K562 (cell line): Measurements from ENCODE around the gene ADAP1. TPM values are rescaled to one million over a fixed set of nuclear protein-coding genes. Genes with fewer than 3 reads are reported as not detected.

Source experiments
- ATAC-seq: fragments of 200-7000 bp; cut with Tn5 transposase; 3 replicates; pipeline ENCODE4 v1.9.1; 2020; ENCODE audit warnings: moderate library complexity
- BruUV-seq: library from RNA; stranded (reverse); fragments of 400-500 nt; replicated peaks from 2 replicates; lab custom pipeline; 2021; lab: Mats Ljungman, UMichigan
- CTCF ChIA-PET: fragments of 300-600 bp; formaldehyde crosslinking; extraction: SDS; loops from one replicate; lab custom pipeline; 2021; ENCODE audit warnings: low intra/inter-chr PET ratio; lab: Yijun Ruan, JAX
- POLR2A ChIA-PET: fragments of 300-600, 350-650 bp; sonication (Branson Sonifier 250); formaldehyde crosslinking; extraction: SDS; loops from one replicate; lab custom pipeline; 2021; ENCODE audit warnings: antibody characterized with exemption, inconsistent platforms; lab: Yijun Ruan, JAX
- DNase-seq, 4 experiments: peaks; one replicate each; pipeline versions ENCODE4 v3.0.0 to v3.0.0-alpha.2; 2011 to 2018; ENCODE audit warnings: low spot score in 3 of 4, mixed read lengths in 3 of 4; ENCODE audit errors: extremely low read depth in 1 of 4
- FAIRE-seq: peaks from 2 replicates; lab custom pipeline; 2011; peaks lifted over from hg19 to GRCh38; lab: Jason Lieb, UNC
- H2AFZ ChIP-seq: 2 replicates; pipeline ENCODE4 v1.6.0; 2011; ENCODE audit warnings: low read depth, low read length, control low read depth, inconsistent platforms
- H3K27ac ChIP-seq: fragments of 200-600 bp; 3 replicates; pipeline ENCODE4 v1.8.0; 2011; ENCODE audit warnings: low read depth, mild to moderate bottlenecking, control low read depth, inconsistent platforms, low read length, moderate library complexity, mixed read lengths; ENCODE audit errors: extremely low read depth
- H3K27me3 ChIP-seq, 2 experiments: fragments of 300-600 bp in 1 of 2; 2 replicates in 1 of 2; 3 replicates in 1 of 2; pipeline versions ENCODE4 v1.6.0 to v1.8.0; 2011; ENCODE audit warnings: inconsistent platforms in 2 of 2, low read length in 2 of 2, mild to moderate bottlenecking in 1 of 2, mixed read lengths in 1 of 2, moderate library complexity in 1 of 2; ENCODE audit not compliant: control insufficient read depth in 2 of 2, insufficient read depth in 2 of 2
- H3K36me3 ChIP-seq: fragments of 300-600 bp; 3 replicates; pipeline ENCODE4 v1.8.0; 2011; ENCODE audit warnings: mild to moderate bottlenecking, low read length, inconsistent platforms; ENCODE audit not compliant: control insufficient read depth, insufficient read depth
- H3K4me1 ChIP-seq, 2 experiments: fragments of 200-600 bp in 1 of 2; replicated peaks in 1 of 2; 2 replicates in 1 of 2; 3 replicates in 1 of 2; pipeline versions ENCODE4 v1.5.1 to v1.8.0; 2011; ENCODE audit warnings: inconsistent platforms in 2 of 2, low read length in 2 of 2, mild to moderate bottlenecking in 1 of 2, mixed read lengths in 1 of 2, moderate library complexity in 1 of 2; ENCODE audit not compliant: control insufficient read depth in 2 of 2, insufficient read depth in 2 of 2
- H3K4me2 ChIP-seq: 2 replicates; pipeline ENCODE4 v1.6.1; 2011; ENCODE audit warnings: low read length, control low read depth, inconsistent platforms, mixed read lengths; ENCODE audit not compliant: insufficient read depth
- H3K4me3 ChIP-seq: fragments of 200-600 bp; sonication (generic), shearing (Covaris generic); 2 replicates; pipeline ENCODE4 v1.5.1; 2016; ENCODE audit warnings: control low read depth, inconsistent platforms
- H3K79me2 ChIP-seq: fragments of 200-600 bp; 3 replicates; pipeline ENCODE4 v1.8.0; 2011; ENCODE audit warnings: low read length, inconsistent platforms; ENCODE audit not compliant: control insufficient read depth, insufficient read depth
- H3K9ac ChIP-seq, 2 experiments: 2 replicates each; pipeline versions ENCODE4 v1.6.0 to v1.6.1; 2011; ENCODE audit warnings: low read depth in 2 of 2, low read length in 2 of 2, control low read depth in 1 of 2, inconsistent platforms in 1 of 2, mild to moderate bottlenecking in 1 of 2, mixed read lengths in 1 of 2; ENCODE audit not compliant: insufficient read depth in 1 of 2
- H3K9me1 ChIP-seq: one replicate; pipeline ENCODE4 v1.6.0; 2011; ENCODE audit warnings: inconsistent platforms, mild to moderate bottlenecking, low read length, moderate library complexity; ENCODE audit not compliant: control insufficient read depth, insufficient read depth
- H3K9me3 ChIP-seq: replicated peaks from 2 replicates; pipeline ENCODE4 v1.5.1; 2011; ENCODE audit warnings: low read depth, low read length, inconsistent platforms; ENCODE audit not compliant: control insufficient read depth, insufficient read depth
- H4K20me1 ChIP-seq: replicated peaks from 2 replicates; pipeline ENCODE4 v1.6.1; 2011; ENCODE audit warnings: low read length, inconsistent platforms, mixed read lengths; ENCODE audit not compliant: control insufficient read depth, insufficient read depth
- EGR1 ChIP-seq: fragments of 450-650 bp; conservative IDR thresholded peaks from 2 replicates; pipeline ENCODE4 v1.6.1; 2017; ENCODE audit warnings: mild to moderate bottlenecking
- TCF7L2 ChIP-seq: fragments of 150-350 bp; IDR thresholded peaks from 2 replicates; pipeline ENCODE4 v1.6.1; 2016; ENCODE audit warnings: low read depth, mild to moderate bottlenecking, low read length, moderate library complexity
- ZNF764 ChIP-seq: fragments of 250-450 bp; sonication (Bioruptor Pico); IDR thresholded peaks from 2 replicates; pipeline ENCODE4 v1.4.0; 2020; ENCODE audit warnings: low read depth, mild to moderate bottlenecking, moderate library complexity
- WGBS: fragments of 100-300 bp; shearing (Covaris generic); methylation state at CpG from one replicate; pipeline ENCODE4 v1.1.6; 2016; ENCODE audit warnings: low coverage, mixed read lengths; ENCODE audit not compliant: insufficient coverage; ENCODE audit errors: missing lambda C conversion rate; 5-methylcytosine and 5-hydroxymethylcytosine counted together
- in situ Hi-C: fragments of 300-500 bp; cut with MboI; formaldehyde crosslinking; loops from 4 replicates; pipeline ENCODE4 v1.15.0; 2018; ENCODE audit warnings: inconsistent platforms, mixed read lengths
- intact Hi-C: fragments of 100-400 bp; cut with micrococcal nuclease; formaldehyde crosslinking; loops from 2 replicates; pipeline ENCODE4 v1.14.2; 2022
- polyA plus RNA-seq, 8 experiments: library from polyadenylated mRNA; depleted of rRNA in 4 of 8; stranded (reverse) in 5 of 8; unstranded in 3 of 8; fragments of >200 nt; fragmentation: Nextera tagmentation in 2 of 8; fragmentation: Illumina TruSeq in 1 of 8; extraction: Ambion mirVana in 2 of 8; extraction: Trizol in 1 of 8; gene quantifications; 2 replicates each; pipeline versions ENCODE4 v1.2.1 to v1.2.3, GENCODE V29; 2011 to 2014; ENCODE audit warnings: inconsistent platforms in 1 of 8, missing spikeins in 1 of 8
- total RNA-seq, 7 experiments: library from RNA; depleted of rRNA in 6 of 7; stranded (reverse); fragments of >200 nt in 6 of 7; fragmentation: Illumina TruSeq in 2 of 7; extraction: Trizol in 2 of 7; gene quantifications; 2 replicates each; pipeline versions ENCODE4 v1.2.1 to v1.2.3, GENCODE V29; 2011 to 2021; ENCODE audit warnings: low replicate concordance in 1 of 7
- TF ChIP-seq, protein P1 (sequence below): fragments of 450-650 bp; IDR thresholded peaks from 2 replicates; pipeline ENCODE4 v1.6.1; 2016

The ADAP1 gene
- total and polyA plus RNA-seq, 9 of the 15 experiments (the other 6 are each of a cell fraction or from before 2014, with no cell fraction given) = 0.27 to 1.4 (median 0.52) TPM; not detected in 3

DNA sequence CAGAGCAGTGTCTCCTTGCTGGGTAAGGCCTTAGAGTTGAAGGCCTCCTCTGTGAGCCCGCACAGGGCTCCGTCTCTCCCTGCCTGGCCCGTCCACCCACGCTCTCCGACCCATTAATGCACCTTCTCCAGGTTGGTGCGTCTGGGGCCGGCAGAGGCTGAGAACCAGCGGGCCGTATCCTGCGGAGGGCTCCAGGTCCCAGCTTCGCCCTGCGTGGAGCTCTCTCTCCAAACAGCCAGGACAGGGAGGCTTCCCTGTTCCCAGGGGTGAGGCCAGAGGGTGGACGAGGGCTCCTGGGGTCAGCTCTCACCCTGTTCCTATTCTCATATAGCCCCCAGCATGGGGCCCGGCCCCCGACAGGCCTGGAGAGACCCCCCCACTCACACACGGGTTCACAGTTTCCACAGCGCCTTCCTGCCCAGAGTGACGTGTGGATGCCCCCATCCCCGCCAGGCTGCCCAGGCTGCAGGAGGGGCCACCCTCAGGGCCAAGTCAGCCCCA is 43.5 kb downstream of the ADAP1 start:
- Histone ChIP-seq H3K27me3 (peaks cover 8 to 21% of the 10 kb centered on the region in 2 experiments; a peak in 4 of 5 replicates), H3K4me3 (no peak overlapping the region), H3K9me3 (no peaks in the 10 kb centered on the region), H3K36me3 (no peaks in the 10 kb centered on the region), H3K79me2 (no peaks in the 10 kb centered on the region), H4K20me1 (no peaks in the 10 kb centered on the region), H3K9me1 (no peaks in the 10 kb centered on the region), H3K4me2 (no peak overlapping the region), H3K27ac (no peak overlapping the region), H2AFZ (no peak overlapping the region), H3K4me1 (peaks cover 0 to 72% of the 10 kb centered on the region in 2 experiments; a peak in 2 of 5 replicates), H3K9ac (no peak overlapping the region)
- POLR2A ChIA-PET = interaction anchor here (1.0 to 1.2 kb wide), 2 partner anchors 10 to 17 kb away, joined by 3 read pairs; no protein-coding TSS in a partner anchor
- in situ Hi-C loops = no loop called here
- ATAC-seq = no peak
- intact Hi-C loops = no loop called here
- DNase-seq = no peak
- WGBS = 45% methylated on average over 18 of the region's 19 CpGs
- CTCF ChIA-PET = no interaction called here
- no TSS peak for BruUV-seq
- TF ChIP-seq ZNF764 (CRISPR knock-in tag) (no peak), EGR1 (0 out of 2 replicates have a peak, but pooled peaks have one; percentile 26)
- FAIRE-seq = no peak

GRCh38 chr7:910441-910861 is 44.0 kb downstream of the ADAP1 start:
- Histone ChIP-seq H4K20me1 (no peaks in the 10 kb centered on the region), H3K27ac (no peak overlapping the region), H2AFZ (no peak overlapping the region), H3K9me3 (no peaks in the 10 kb centered on the region), H3K9me1 (no peaks in the 10 kb centered on the region), H3K27me3 (peaks cover 8 to 16% of the 10 kb centered on the region in 2 experiments; a peak in 4 of 5 replicates), H3K4me3 (no peak overlapping the region), H3K79me2 (no peaks in the 10 kb centered on the region), H3K4me1 (peaks cover 0 to 69% of the 10 kb centered on the region in 2 experiments; a peak in 2 of 5 replicates)
- in situ Hi-C loops (no loop called here), intact Hi-C loops (no loop called here)
- no peak for DNase-seq
- ATAC-seq = no peak
- POLR2A ChIA-PET = interaction anchor here (1.0 to 1.2 kb wide), 2 partner anchors 9 to 18 kb away, joined by 3 read pairs; no protein-coding TSS in a partner anchor
- no peak for FAIRE-seq
- CTCF ChIA-PET = no interaction called here
- no TSS peak for BruUV-seq
- 24% methylated on average over 11 of the region's 11 CpGs for WGBS
- TF ChIP-seq TCF7L2 = no peak
- TF ChIP-seq, protein P1, sequence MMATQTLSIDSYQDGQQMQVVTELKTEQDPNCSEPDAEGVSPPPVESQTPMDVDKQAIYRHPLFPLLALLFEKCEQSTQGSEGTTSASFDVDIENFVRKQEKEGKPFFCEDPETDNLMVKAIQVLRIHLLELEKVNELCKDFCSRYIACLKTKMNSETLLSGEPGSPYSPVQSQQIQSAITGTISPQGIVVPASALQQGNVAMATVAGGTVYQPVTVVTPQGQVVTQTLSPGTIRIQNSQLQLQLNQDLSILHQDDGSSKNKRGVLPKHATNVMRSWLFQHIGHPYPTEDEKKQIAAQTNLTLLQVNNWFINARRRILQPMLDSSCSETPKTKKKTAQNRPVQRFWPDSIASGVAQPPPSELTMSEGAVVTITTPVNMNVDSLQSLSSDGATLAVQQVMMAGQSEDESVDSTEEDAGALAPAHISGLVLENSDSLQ = peak; percentile 68
- TF ChIP-seq, all 486 proteins: peak for 1
- Histone ChIP-seq H3K9ac (no peak overlapping the region), H3K36me3 (no peaks in the 10 kb centered on the region), H3K4me2 (no peak overlapping the region)
